ENCODE results near the gene ZNF416. TPM values are rescaled to one million over a fixed set of nuclear protein-coding genes. Genes with fewer than 3 reads are reported as not detected.

ZNF416 gene
- total RNA-seq, 1 experiment from 2014 or later = 8.7 TPM

- Histone ChIP-seq H3K36me3 (ENCODE audit: control insufficient read depth, insufficient read depth, low read length) (peaks cover 3% of the 10 kb centered on the region; the same call in 1 of the 2 replicates), H3K4me3 (ENCODE audit: low read depth in 2 of 2, low read length in 2 of 2) (no peak overlapping the region), H3K27me3 (ENCODE audit: control insufficient read depth, insufficient read depth, low read length) (no peaks in the 10 kb centered on the region), H3K4me1 (ENCODE audit: control insufficient read depth, insufficient read depth, low read length) (no peaks in the 10 kb centered on the region), H3K9me3 (ENCODE audit: control insufficient read depth, insufficient read depth, low read depth, low read length) (peaks cover 79% of the 10 kb centered on the region), H3K27ac (ENCODE audit: low read length) (no peak overlapping the region)
- DNase-seq (ENCODE audit: low read depth, low spot score) (no peak), ATAC-seq (no peak)
- ChIA-PET POLR2A (no interaction called here), CTCF (no interaction called here)
- in situ Hi-C loops (cut with HindIII; ENCODE audit: low pct_unique_long_range_greater_than_20kb, low sequenced_read_pairs) = no loop called here
- TF ChIP-seq POLR2AphosphoS5 (IDR thresholded peaks at IDR 0.05; ENCODE audit: low read depth, low read length) (no peak), SIN3A (IDR thresholded peaks at IDR 0.05; ENCODE audit: borderline replicate concordance, insufficient read depth, low read depth, low read length) (no peak), REST (IDR thresholded peaks at IDR 0.05; ENCODE audit: insufficient read depth in 1 of 2, low read depth in 2 of 2, low read length in 1 of 2) (no peak), TCF7L2 (IDR thresholded peaks at IDR 0.05; ENCODE audit: low read depth, low read length) (no peak), CTCF (IDR thresholded peaks at IDR 0.05) (no peak)
- no TSS peak for BruUV-seq (replicated peaks)
- intact Hi-C loops (cut with micrococcal nuclease; ENCODE audit: unreplicated experiment) = no loop called here
Measured at GRCh38 chr19:57546513-57546912, 32.2 kb downstream of the ZNF416 start.

- no peak for TF ChIP-seq TCF7L2 (IDR thresholded peaks at IDR 0.05; ENCODE audit: low read depth, low read length)
- TF ChIP-seq SIN3A (IDR thresholded peaks at IDR 0.05; ENCODE audit: borderline replicate concordance, insufficient read depth, low read depth, low read length) = no peak
- no peak for TF ChIP-seq CTCF (IDR thresholded peaks at IDR 0.05)
- no peak for TF ChIP-seq POLR2AphosphoS5 (IDR thresholded peaks at IDR 0.05; ENCODE audit: low read depth, low read length)
- TF ChIP-seq REST (IDR thresholded peaks at IDR 0.05; ENCODE audit: insufficient read depth in 1 of 2, low read depth in 2 of 2, low read length in 1 of 2) = no peak
- peaks cover 58% of the 10 kb centered on the region for H3K9me3 ChIP-seq (ENCODE audit: control insufficient read depth, insufficient read depth, low read depth, low read length)
- no peak overlapping the region for H3K4me3 ChIP-seq (ENCODE audit: low read depth in 2 of 2, low read length in 2 of 2)
- DNase-seq (ENCODE audit: low read depth, low spot score) (no peak), ATAC-seq (no peak)
- no peaks in the 10 kb centered on the region for H3K36me3 ChIP-seq (ENCODE audit: control insufficient read depth, insufficient read depth, low read length)
- ChIA-PET POLR2A (interaction anchor here (0.5 to 0.6 kb wide), 2 partner anchors 70 to 674 kb away, joined by 3 to 5 read pairs; no protein-coding TSS in a partner anchor), CTCF (no interaction called here)
- in situ Hi-C loops (cut with HindIII; ENCODE audit: low pct_unique_long_range_greater_than_20kb, low sequenced_read_pairs) = no loop called here
- no peaks in the 10 kb centered on the region for H3K27me3 ChIP-seq (ENCODE audit: control insufficient read depth, insufficient read depth, low read length)
- no TSS peak for BruUV-seq (replicated peaks)
- intact Hi-C loops (cut with micrococcal nuclease; ENCODE audit: unreplicated experiment) = no loop called here
- no peaks in the 10 kb centered on the region for H3K4me1 ChIP-seq (ENCODE audit: control insufficient read depth, insufficient read depth, low read length)
- no peak overlapping the region for H3K27ac ChIP-seq (ENCODE audit: low read length)
Measured at GRCh38 chr19:57537953-57538547, 40.7 kb downstream of the ZNF416 start.

Data from Panc1 (cell line).